GM10266 (cell line): ENCODE results near the gene TMEM269.

ENCODE experiments used
- DNase-seq: peaks from one replicate; pipeline ENCODE4 v3.0.0; 2012; ENCODE audit errors: extremely low spot score
- TF ChIP-seq, protein P1 (sequence below): IDR thresholded peaks from 2 replicates; pipeline ENCODE4 v1.5.1; 2012; ENCODE audit warnings: mild to moderate bottlenecking, low read depth; ENCODE audit not compliant: control insufficient read depth, insufficient read depth; ENCODE audit errors: missing control alignments

The TMEM269 gene

DNA sequence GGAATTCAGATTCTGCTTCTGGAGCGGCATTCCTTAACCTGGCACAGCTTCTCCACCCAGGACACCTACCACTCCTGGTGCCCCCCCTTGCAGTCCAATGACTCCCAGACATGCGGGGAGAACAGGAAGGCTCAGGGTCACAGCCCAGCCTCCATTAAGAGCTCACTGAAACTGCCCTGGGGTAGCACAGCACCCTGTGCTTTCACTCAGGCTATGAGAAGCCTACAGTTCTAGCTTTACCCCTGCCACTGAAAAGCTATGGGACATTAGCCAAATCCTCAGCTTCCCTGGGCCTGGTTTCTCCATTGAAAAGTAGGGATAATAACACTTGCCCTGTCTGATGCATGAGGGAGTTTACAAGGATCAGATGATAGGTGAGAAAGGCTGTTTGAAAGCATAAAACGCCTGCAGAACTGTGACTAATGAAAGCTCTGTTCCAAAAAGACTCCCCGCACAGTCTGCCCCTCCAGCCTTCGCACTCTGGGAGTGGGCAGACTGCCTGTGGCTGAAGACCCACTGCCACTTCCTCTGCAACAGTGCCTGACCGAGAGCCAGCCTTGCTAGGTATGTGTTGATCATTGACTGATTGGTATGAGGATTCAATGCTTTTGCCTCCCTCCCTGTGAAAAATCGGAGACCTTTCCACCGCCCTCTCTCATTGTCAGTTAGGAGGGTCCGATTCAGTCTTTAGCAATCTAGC lies 42.0 kb upstream of the TMEM269 start:
- no peak for DNase-seq
- TF ChIP-seq, protein P1, sequence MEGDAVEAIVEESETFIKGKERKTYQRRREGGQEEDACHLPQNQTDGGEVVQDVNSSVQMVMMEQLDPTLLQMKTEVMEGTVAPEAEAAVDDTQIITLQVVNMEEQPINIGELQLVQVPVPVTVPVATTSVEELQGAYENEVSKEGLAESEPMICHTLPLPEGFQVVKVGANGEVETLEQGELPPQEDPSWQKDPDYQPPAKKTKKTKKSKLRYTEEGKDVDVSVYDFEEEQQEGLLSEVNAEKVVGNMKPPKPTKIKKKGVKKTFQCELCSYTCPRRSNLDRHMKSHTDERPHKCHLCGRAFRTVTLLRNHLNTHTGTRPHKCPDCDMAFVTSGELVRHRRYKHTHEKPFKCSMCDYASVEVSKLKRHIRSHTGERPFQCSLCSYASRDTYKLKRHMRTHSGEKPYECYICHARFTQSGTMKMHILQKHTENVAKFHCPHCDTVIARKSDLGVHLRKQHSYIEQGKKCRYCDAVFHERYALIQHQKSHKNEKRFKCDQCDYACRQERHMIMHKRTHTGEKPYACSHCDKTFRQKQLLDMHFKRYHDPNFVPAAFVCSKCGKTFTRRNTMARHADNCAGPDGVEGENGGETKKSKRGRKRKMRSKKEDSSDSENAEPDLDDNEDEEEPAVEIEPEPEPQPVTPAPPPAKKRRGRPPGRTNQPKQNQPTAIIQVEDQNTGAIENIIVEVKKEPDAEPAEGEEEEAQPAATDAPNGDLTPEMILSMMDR = no peak

DNA sequence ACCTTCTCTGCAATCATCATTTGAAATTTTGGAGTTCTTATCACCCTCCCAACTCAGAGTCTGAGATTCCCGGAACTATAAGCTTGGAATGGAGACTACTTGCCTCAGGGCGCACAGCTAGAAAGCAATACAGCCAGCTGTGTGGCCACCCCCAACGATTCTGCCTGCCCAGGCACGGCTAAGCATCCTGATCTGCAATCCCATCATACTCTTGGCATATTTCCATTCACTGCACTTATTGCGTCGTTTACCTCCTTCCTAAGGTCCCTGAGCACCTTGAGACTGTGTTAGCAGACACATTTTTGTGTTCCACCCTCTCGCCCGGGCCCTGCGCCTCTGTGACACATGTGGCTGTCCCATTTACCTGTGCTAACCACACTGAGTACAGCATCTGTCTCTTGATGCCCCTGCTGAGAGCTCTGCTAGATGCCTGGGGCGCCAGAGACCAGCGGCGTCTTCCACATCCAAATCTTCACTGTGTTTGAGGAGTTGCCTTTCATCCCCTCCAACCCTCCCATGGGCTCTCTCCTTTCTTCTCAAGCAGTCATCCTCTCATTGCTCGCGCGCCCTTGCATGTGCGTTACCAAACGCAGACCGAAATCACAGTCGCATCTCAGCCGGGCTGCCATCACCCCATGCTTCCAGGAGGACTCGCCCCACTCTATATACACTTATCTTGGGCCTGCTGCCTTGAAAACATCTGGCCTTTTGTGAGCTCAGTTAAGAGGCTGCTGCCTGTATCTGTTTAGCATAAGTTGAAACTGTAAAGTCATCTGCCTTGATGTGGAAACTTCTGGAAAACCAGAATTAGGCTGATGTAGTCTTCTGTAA lies 41.3 kb upstream of the TMEM269 start:
- no peak for DNase-seq
- TF ChIP-seq, protein P1 = no peak

DNA sequence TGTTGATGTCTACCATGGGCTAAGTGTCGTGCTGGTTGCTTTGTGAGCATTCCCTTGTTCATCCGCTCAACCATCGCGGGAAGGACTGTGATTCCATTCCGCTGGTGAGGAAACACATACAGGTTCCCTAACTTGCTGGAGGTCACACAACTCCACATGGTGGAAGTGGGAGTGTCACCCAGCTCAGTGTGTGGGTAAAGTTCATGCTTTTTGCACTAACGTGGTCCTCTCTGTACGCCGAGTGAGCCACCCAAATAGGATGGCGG lies 40.7 kb upstream of the TMEM269 start:
- no peak for DNase-seq
- TF ChIP-seq, protein P1 = no peak

DNA sequence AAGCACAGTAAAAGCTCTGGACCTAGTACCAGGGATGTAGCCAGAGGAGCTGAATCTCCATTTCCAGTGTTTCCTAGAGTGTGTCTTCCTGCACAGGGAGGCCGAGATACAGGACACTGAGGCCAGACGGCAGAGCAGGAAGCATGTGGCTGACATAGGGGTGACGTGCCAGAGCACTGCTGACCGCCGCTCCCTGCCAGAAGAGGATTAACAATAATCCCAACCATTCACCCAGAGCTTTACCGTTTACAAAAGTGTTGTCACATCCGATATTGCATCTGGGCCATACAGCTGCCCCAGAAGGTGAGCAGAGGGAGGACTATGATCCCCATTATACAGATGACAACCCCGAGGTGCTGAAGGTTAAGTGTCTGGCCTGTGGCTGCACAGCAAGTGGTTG lies 38.9 kb upstream of the TMEM269 start:
- no peak for DNase-seq
- TF ChIP-seq, protein P1 = no peak

DNA sequence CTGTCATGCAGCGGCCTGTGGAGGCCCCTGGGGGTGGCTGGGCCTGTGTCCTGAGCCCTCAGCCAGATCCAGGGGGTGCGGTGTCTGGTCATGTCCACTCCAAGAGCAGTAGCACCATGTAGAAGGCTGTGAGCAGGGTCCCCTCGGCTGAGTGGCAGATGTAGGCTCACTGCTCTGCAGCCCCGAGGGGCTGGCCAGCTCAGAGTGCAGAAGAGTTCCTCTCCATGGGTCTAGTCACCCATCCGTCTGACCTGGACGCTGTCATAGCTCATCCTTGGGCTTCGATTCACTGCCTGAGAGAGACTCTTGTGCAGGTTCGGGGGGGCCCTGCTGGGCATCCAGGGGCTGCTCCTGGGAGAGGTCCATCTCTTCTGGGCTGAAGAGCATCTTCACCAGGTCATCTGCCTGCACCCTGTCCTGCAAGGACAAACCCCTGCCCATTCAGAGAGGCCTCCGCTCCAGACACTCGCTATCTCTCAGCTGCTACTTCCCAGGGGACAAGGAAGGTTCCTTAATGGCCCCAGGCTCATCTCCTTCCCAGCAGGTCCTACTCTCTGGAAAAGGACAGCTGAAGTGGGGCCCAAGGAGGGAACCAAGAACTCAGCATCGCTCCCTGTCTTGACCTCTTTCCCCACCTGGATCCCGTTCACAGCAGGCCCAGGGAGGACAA lies 38.2 kb upstream of the TMEM269 start:
- TF ChIP-seq, protein P1 = no peak
- no peak for DNase-seq

DNA sequence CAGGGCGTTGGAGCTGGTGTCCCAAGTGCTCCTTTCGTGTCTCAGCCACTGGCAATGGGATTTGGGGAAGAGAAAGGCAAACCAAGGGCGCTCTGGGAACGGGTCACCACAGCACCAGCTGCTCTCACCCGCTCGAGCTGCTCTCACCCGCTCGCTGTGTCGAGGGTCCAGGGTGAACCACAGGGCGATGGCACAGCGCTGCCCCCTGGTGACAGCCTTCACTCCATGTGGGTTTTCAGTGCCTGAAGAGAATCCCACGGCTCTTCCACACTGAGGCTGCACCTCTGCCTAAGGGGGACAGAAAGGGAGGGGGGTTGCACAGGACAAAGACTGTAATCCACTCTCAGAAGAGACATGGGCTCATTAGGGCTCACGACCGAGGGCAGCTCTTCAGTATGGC lies 37.7 kb upstream of the TMEM269 start:
- peak; percentile 64 for DNase-seq
- TF ChIP-seq, protein P1 = peak; percentile 70

DNA sequence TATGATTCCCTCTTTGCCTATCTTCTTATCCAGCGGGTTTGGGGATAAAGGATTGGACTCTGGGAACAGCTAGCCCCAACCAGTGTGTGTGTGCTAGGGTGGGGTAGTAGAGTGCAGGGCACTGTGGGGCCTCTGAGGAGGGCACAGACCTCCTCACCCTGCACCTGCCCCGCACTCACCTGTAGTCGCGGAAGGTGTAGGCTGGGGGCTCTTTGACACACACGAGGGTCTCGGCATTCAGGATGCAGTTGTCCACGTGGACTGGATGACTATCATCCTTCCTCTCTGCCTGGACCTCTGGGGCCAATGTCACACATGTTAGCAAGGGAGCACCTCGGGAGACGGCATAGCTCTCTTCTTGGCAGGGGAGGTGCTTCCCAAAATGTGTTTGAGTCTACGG lies 36.8 kb upstream of the TMEM269 start:
- TF ChIP-seq, protein P1 = no peak
- no peak for DNase-seq
